Measurements from ENCODE around the gene DISC1.

- TF ChIP-seq POLR2AphosphoS5 (IDR thresholded peaks at IDR 0.05) (no peak), EP300 (IDR thresholded peaks at IDR 0.05) (no peak)
Observed at GRCh38 chr1:231611851-231612250, 14.7 kb upstream of the DISC1 start.
